ENCODE measurements around the gene MRPL38.

Gene MRPL38

GRCh38 chr17:75914643-75915267 lies 10.1 kb upstream of the MRPL38 start:
- TF ChIP-seq, protein P1, sequence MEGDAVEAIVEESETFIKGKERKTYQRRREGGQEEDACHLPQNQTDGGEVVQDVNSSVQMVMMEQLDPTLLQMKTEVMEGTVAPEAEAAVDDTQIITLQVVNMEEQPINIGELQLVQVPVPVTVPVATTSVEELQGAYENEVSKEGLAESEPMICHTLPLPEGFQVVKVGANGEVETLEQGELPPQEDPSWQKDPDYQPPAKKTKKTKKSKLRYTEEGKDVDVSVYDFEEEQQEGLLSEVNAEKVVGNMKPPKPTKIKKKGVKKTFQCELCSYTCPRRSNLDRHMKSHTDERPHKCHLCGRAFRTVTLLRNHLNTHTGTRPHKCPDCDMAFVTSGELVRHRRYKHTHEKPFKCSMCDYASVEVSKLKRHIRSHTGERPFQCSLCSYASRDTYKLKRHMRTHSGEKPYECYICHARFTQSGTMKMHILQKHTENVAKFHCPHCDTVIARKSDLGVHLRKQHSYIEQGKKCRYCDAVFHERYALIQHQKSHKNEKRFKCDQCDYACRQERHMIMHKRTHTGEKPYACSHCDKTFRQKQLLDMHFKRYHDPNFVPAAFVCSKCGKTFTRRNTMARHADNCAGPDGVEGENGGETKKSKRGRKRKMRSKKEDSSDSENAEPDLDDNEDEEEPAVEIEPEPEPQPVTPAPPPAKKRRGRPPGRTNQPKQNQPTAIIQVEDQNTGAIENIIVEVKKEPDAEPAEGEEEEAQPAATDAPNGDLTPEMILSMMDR (IDR thresholded peaks at IDR 0.05; ENCODE audit: low read length, missing control alignments): no peak
- DNase-seq (ENCODE audit: low read depth): no peak
- H3K4me3 ChIP-seq (replicated peaks; ENCODE audit: low read depth, low read length): no peak overlapping the region

DNA sequence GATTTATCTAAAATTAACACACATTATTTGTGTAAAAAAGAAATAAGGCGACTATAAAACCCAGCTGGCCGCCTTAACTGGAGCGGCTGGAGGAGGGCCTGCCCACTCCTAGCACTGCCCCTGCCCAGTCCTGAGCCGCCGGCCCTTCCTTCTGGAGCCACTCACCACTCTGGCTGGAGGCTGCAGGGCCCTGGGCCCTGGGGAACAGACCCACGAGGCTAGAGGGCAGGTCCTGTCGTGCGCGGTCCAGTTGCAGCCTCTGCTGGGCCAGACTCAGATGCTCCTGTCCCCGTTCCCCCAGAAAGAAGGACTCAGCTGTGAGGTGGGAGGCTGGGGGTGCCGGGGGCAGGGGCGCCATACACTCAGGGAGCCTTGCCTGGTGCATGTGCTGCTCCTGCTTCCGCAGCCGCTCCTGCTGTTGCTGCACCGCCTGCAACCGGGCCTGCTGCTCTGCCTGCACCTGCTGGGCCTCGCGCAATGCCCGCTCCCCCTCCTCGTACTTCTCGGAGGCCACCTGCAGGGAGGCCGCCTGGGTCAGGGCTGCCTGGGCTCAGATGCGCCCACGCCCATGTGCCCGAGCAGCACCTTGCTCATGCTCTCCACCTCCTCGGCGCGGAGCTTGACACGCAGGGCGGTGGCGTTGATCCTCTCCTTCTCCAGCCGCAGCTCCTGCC lies 9.0 kb upstream of the MRPL38 start:
- DNase-seq (ENCODE audit: low read depth): no peak
- TF ChIP-seq, protein P1 (IDR thresholded peaks at IDR 0.05; ENCODE audit: low read length, missing control alignments): no peak
- H3K4me3 ChIP-seq (replicated peaks; ENCODE audit: low read depth, low read length): no peak overlapping the region

DNA sequence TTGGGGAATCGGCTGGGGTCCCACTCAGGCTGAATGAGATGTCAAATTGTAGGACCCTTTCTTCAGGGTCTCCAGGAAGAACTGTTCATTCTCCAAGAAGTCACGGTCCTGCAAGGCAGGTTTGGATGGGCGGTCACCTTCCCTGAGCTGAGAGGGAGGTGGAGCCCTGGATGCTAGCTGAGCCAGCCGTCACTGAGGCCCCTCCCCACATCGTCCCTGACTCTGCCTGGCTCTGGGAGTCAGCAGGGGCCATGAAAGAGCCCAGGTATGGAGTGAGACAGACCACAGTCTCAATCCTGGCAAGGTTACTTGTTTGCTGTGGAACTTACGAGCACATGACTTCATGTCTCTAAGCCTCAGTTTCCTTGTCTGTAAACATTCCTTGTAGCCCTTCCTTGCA lies 6.0 kb upstream of the MRPL38 start:
- TF ChIP-seq, protein P1 (IDR thresholded peaks at IDR 0.05; ENCODE audit: low read length, missing control alignments): no peak
- no peak overlapping the region for H3K4me3 ChIP-seq (replicated peaks; ENCODE audit: low read depth, low read length)

GRCh38 chr17:75909812-75910274 lies 5.2 kb upstream of the MRPL38 start:
- H3K4me3 ChIP-seq (replicated peaks; ENCODE audit: low read depth, low read length): no peak overlapping the region
- TF ChIP-seq, protein P1 (IDR thresholded peaks at IDR 0.05; ENCODE audit: low read length, missing control alignments): no peak
- DNase-seq (ENCODE audit: low read depth): no peak

More for the DNA sequence above, 6.0 kb upstream of the MRPL38 start:
- no peak for DNase-seq (ENCODE audit: low read depth)

DNA sequence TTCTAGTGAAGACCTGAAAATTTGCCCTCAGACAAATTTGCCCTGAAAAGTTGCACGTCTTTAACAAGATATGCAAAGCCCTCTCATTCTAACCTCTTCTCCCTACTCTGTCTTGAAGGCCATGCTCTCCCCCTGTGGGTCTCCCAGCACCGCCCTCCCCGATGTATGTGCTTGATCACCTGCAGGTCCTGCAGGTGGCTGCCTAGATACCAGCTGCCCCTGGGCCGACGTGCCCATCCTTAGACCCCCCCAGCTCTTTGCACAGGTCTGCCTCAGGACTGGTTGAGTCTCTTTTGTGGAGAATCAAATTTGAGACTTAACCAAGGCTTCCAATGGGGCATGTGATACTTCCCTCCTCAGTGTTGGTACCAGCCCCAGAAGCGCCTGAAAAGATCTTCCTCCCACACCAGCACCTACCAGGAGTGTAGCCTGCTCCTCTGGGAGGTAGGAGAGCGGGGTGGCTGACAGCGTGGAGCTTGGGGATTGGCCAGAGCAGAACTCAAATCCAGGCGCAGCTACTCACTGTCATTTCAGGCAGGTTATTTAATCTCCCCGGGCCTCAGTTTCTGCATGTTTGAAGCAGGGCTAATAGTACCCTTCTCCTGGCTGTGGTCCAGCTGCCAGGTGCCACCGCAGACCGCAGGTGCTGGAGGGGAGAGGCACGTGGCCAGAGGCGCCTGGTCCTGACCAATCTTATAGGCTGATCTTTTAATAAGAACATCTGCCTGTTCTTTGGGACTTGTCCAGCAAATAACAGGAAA lies 4.5 kb upstream of the MRPL38 start:
- DNase-seq (ENCODE audit: low read depth): no peak
- TF ChIP-seq, protein P1 (IDR thresholded peaks at IDR 0.05; ENCODE audit: low read length, missing control alignments): no peak

DNA sequence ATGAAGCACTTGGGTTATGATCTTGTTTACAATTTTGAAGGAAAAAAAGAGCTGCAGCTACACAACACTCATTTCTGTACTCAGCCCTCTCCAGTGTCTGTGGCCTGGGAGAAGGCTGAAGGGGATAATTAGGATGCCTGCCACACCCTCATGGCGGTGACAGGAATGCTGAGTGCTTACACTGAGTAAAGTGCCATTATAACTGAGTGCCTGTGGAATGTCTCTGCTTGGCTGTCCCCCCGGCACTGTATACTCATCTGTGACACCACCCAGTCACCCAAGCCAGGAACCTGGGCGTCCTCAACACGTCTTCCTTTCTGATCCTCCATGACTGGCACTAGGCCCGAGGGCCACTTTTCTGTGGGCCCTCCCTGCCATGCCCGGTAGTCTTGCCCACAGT lies 3.5 kb upstream of the MRPL38 start:
- DNase-seq (ENCODE audit: low read depth): no peak
- TF ChIP-seq, protein P1 (IDR thresholded peaks at IDR 0.05; ENCODE audit: low read length, missing control alignments): no peak
- no peak overlapping the region for H3K4me3 ChIP-seq (replicated peaks; ENCODE audit: low read depth, low read length)

More for the DNA sequence above, 4.5 kb upstream of the MRPL38 start:
- no peak overlapping the region for H3K4me3 ChIP-seq (replicated peaks; ENCODE audit: low read depth, low read length)
